PFSK-1 (cell line): ENCODE measurements around the gene FBLN1.

Source experiments
- POLR2AphosphoS5 ChIP-seq: IDR thresholded peaks from 2 replicates; pipeline ENCODE4 v1.6.1; 2012; ENCODE audit warnings: low read depth, mild to moderate bottlenecking, control low read depth, low read length, moderate library complexity
- TF ChIP-seq, protein P1 (sequence below), 2 experiments: IDR thresholded peaks; 2 replicates each; pipeline versions ENCODE4 v1.6.1 to v1.8.0; 2011 to 2012; ENCODE audit warnings: low read depth in 2 of 2, low read length in 2 of 2, control low read depth in 1 of 2, inconsistent platforms in 1 of 2, mild to moderate bottlenecking in 1 of 2, moderate library complexity in 1 of 2; ENCODE audit not compliant: insufficient read depth in 1 of 2

DNA sequence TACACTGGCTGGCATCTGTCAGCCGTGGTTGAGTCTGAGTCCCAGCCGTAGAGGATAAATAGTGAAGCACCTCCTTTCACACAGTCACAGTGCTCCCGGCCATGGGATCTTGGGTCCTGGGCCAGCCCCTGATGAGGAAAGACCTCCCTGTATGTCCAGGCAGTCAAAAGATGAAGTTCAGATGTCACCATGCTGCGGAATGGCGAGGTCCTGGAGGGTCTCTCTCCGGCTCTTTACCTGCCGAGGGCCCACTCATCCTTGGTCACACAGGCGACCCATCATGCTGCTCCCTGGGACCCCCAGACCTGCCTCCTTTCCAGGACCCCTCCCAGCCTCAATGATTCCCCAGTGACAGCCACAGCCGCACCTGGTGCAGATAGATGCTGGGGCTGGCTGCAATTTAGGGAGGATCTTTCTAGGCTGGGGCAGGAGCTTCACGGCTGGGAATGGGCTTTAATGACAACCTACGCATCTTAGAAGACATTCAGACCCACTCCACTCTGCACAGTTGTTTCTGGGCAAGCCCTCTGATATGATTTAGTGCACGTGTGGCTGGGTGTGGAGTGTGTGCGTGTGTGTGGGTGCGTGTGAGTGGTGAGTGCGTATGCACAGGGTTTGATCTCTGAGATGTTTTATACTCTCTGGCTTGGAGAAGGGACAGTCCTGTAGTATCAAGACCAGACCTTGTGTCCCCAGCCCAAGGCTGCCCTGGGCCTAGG is 79.7 kb downstream of the FBLN1 start:
- TF ChIP-seq, protein P1, sequence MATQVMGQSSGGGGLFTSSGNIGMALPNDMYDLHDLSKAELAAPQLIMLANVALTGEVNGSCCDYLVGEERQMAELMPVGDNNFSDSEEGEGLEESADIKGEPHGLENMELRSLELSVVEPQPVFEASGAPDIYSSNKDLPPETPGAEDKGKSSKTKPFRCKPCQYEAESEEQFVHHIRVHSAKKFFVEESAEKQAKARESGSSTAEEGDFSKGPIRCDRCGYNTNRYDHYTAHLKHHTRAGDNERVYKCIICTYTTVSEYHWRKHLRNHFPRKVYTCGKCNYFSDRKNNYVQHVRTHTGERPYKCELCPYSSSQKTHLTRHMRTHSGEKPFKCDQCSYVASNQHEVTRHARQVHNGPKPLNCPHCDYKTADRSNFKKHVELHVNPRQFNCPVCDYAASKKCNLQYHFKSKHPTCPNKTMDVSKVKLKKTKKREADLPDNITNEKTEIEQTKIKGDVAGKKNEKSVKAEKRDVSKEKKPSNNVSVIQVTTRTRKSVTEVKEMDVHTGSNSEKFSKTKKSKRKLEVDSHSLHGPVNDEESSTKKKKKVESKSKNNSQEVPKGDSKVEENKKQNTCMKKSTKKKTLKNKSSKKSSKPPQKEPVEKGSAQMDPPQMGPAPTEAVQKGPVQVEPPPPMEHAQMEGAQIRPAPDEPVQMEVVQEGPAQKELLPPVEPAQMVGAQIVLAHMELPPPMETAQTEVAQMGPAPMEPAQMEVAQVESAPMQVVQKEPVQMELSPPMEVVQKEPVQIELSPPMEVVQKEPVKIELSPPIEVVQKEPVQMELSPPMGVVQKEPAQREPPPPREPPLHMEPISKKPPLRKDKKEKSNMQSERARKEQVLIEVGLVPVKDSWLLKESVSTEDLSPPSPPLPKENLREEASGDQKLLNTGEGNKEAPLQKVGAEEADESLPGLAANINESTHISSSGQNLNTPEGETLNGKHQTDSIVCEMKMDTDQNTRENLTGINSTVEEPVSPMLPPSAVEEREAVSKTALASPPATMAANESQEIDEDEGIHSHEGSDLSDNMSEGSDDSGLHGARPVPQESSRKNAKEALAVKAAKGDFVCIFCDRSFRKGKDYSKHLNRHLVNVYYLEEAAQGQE (IDR thresholded peaks at IDR 0.05; ENCODE audit: insufficient read depth in 1 of 2, low read depth in 2 of 2, low read length in 2 of 2), result no peak
- TF ChIP-seq POLR2AphosphoS5, result no peak
